OCI-LY1 (cell line): ENCODE results near the gene RFC2.

Experiments used
- CTCF ChIP-seq: fragments of 200-600 bp; sonication (generic), shearing (Covaris generic); IDR thresholded peaks from 2 replicates; pipeline ENCODE4 v1.5.1; 2017; ENCODE audit warnings: mild to moderate bottlenecking, antibody characterized with exemption, low read length, moderate library complexity, mixed read lengths
- EZH2 ChIP-seq: fragments of 200-600 bp; sonication (generic), shearing (Covaris generic); IDR thresholded peaks from 2 replicates; pipeline ENCODE4 v1.8.0; 2017; ENCODE audit warnings: borderline replicate concordance, mixed run types, mild to moderate bottlenecking, antibody characterized with exemption, low read length, moderate library complexity, mixed read lengths

GRCh38 chr7:74183653-74184450 is 70.3 kb downstream of the RFC2 start:
- peak; percentile 88 for TF ChIP-seq CTCF
- no peak for TF ChIP-seq EZH2
